Transverse colon (tissue), 4 donors: ENCODE measurements around the gene TROAP. TPM values are rescaled to one million over a fixed set of nuclear protein-coding genes. Genes with fewer than 3 reads are reported as not detected.

Experiments used
- DNase-seq: peaks from one replicate; pipeline ENCODE4 v3.0.0-alpha.2; 2019
- H3K27ac ChIP-seq, 4 donors: fragments of 200-600 bp; sonication (generic); 2 replicates each; pipeline ENCODE4 v1.5.1; 2016 to 2018; ENCODE audit warnings: inconsistent platforms in 4 of 4
- H3K27me3 ChIP-seq: fragments of 200-600 bp; sonication (generic); 2 replicates; pipeline ENCODE4 v1.5.1; 2017; ENCODE audit warnings: inconsistent platforms
- H3K36me3 ChIP-seq, 4 donors: fragments of 200-600 bp; sonication (generic); 2 replicates each; pipeline ENCODE4 v1.5.1; 2017 to 2019; ENCODE audit warnings: inconsistent platforms in 4 of 4
- H3K4me1 ChIP-seq, 4 donors: fragments of 200-600 bp; sonication (generic); 2 replicates each; pipeline ENCODE4 v1.5.1; 2017 to 2020; ENCODE audit warnings: inconsistent platforms in 4 of 4
- H3K4me3 ChIP-seq, 4 donors: fragments of 200-600 bp; sonication (generic); 1 replicate in 1 of 4; 2 replicates in 3 of 4; pipeline versions ENCODE4 v1.5.1 to v1.6.1; 2017 to 2019; ENCODE audit warnings: inconsistent platforms in 4 of 4
- H3K9me3 ChIP-seq, 2 donors: fragments of 200-600 bp; sonication (generic); 2 replicates each; pipeline ENCODE4 v1.5.1; 2017 to 2019; ENCODE audit warnings: inconsistent platforms in 2 of 2
- EP300 ChIP-seq: sonication (generic); formaldehyde crosslinking; IDR thresholded peaks from one replicate; pipeline ENCODE4 v1.6.1; 2017; ENCODE audit warnings: antibody characterized with exemption, low read depth
- POLR2A ChIP-seq: fragments of 450-650 bp; IDR thresholded peaks from one replicate; pipeline ENCODE4 v1.6.1; 2016; ENCODE audit warnings: antibody characterized with exemption, mild to moderate bottlenecking, moderate library complexity
- POLR2AphosphoS5 ChIP-seq, 3 donors: sonication (generic); formaldehyde crosslinking; IDR thresholded peaks; one replicate each; pipeline ENCODE4 v1.6.1; 2016; ENCODE audit warnings: antibody characterized with exemption in 3 of 3
- WGBS, 2 donors: methylation state at CpG; one replicate each; pipeline ENCODE4 v1.1.5; 2018; ENCODE audit warnings: low coverage in 1 of 2; 5-methylcytosine and 5-hydroxymethylcytosine counted together
- in situ Hi-C, 4 donors: fragments of 200-750 bp; cut with MboI; loops; one replicate each; pipeline versions ENCODE4 v1.15.0 to v1.15.1; 2017; ENCODE audit warnings: low sequenced_read_pairs in 3 of 4, low pct_ligation_motif_present in 1 of 4, low pct_unique_long_range_greater_than_20kb in 1 of 4
- intact Hi-C: fragments of 100-400 bp; cut with DNase I; formaldehyde crosslinking; loops from one replicate; pipeline ENCODE4 v1.15.1; 2023; ENCODE audit warnings: low total_unique reads
- total RNA-seq, 4 donors: library from RNA; depleted of rRNA; stranded (reverse); fragments of >200 nt; gene quantifications; one replicate each; pipeline ENCODE4 v1.1.0, GENCODE V29; 2016
- TF ChIP-seq, protein P1 (sequence below), 5 experiments: fragments of 200-600 bp in 3 of 5; fragments of 450-650 bp in 2 of 5; sonication (generic) in 3 of 5; IDR thresholded peaks; 1 replicate in 2 of 5; 2 replicates in 3 of 5; pipeline ENCODE4 v1.5.1; 2016 to 2017; ENCODE audit warnings: antibody characterized with exemption in 5 of 5, inconsistent platforms in 3 of 5, mild to moderate bottlenecking in 2 of 5, moderate library complexity in 1 of 5

Gene TROAP
- total RNA-seq, 4 donors from 2014 or later = 1.1 to 100 (median 2.7) TPM

DNA sequence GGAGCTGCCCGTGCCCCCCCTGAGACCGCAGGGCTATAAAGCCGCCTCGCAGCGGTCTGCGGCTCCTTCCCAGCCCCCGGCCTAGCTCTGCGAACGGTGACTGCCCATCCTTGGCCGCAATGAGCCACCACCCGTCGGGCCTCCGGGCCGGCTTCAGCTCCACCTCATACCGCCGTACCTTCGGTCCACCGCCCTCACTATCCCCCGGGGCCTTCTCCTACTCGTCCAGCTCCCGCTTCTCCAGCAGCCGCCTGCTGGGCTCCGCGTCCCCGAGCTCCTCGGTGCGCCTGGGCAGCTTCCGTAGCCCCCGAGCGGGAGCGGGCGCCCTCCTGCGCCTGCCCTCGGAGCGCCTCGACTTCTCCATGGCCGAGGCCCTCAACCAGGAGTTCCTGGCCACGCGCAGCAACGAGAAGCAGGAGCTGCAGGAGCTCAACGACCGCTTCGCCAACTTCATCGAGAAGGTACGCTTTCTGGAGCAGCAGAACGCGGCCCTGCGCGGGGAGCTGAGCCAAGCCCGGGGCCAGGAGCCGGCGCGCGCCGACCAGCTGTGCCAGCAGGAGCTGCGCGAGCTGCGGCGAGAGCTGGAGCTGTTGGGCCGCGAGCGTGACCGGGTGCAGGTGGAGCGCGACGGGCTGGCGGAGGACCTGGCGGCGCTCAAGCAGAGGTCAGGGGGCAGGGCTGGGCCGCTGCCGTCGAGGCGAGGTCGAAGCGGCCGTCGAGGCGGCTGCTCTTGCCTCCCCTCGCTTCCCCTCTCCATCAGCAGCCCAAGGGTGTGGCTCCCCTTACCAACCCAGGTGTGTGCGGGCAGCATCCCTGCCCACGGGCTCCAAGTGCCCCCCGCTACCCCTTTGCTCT, 27.7 kb upstream of the TROAP start, which contains the start of gene PRPH:
TSS of gene PRPH (plus strand) at position 66 of the 855 bp plus-strand sequence. CDS start at position 120, 54 bp downstream.
- DNase-seq = no peak
- Histone ChIP-seq H3K27me3 (peaks cover 66% of the 10 kb centered on the region), H3K27ac (no peak within 1 kb of the TSS), H3K4me1 (peaks cover 12 to 33% (median 28%) of the 10 kb centered on the region in 4 donors), H3K36me3 (no peaks in the 10 kb centered on the region), H3K9me3 (no peaks in the 10 kb centered on the region), H3K4me3 (peak within 1 kb of the TSS in 2 of 4 donors; percentile 7 to 8)
- WGBS, 2 donors = 9% methylated on average over 65 of the region's 82 CpGs; no CpG with 5 or more reads in 1 of the 2 donors
- intact Hi-C loops = no loop called here
- in situ Hi-C loops = no loop called here
- TF ChIP-seq, protein P1, sequence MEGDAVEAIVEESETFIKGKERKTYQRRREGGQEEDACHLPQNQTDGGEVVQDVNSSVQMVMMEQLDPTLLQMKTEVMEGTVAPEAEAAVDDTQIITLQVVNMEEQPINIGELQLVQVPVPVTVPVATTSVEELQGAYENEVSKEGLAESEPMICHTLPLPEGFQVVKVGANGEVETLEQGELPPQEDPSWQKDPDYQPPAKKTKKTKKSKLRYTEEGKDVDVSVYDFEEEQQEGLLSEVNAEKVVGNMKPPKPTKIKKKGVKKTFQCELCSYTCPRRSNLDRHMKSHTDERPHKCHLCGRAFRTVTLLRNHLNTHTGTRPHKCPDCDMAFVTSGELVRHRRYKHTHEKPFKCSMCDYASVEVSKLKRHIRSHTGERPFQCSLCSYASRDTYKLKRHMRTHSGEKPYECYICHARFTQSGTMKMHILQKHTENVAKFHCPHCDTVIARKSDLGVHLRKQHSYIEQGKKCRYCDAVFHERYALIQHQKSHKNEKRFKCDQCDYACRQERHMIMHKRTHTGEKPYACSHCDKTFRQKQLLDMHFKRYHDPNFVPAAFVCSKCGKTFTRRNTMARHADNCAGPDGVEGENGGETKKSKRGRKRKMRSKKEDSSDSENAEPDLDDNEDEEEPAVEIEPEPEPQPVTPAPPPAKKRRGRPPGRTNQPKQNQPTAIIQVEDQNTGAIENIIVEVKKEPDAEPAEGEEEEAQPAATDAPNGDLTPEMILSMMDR (IDR thresholded peaks at IDR 0.05) = no peak
- TF ChIP-seq EP300 (no peak), POLR2A (no peak), POLR2AphosphoS5 (IDR thresholded peaks at IDR 0.05) (no peak)

DNA sequence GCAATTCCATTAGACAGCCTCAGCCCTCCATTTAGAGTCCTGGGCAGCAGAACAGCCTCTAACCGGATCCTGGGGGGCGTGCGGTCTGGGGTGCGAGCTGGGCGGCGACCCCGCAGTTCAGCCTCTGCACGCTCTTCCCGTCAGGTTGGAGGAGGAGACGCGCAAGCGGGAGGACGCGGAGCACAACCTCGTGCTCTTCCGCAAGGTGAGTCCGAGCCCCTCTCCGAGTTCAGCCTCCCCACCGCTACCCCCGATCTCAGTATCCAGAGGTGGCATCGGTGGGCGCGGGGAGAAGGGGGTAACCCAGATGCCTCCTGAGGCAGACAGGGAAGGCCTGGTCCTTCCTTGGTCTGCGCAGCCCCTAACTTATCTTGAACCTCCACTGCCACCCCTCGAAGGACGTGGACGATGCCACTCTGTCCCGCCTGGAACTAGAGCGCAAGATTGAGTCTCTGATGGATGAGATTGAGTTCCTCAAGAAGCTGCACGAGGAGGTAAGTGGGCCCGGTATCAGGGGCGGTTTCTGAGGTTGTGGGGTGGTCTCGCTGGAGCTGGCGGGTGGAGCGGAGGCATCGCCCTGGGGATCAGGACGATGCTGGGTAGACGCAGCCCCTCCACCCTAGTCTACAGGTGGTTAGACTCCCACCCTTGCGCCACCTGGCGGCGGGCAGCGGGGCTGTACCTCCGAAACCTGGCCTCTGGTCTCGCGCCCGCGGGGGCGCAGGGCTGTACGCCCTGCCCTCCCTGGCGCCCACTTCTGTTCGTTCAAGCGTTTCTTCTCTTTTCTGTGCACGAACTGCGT, 26.8 kb upstream of the TROAP start:
- Histone ChIP-seq H3K27ac (no peak overlapping the region), H3K27me3 (peaks cover 72% of the 10 kb centered on the region), H3K4me1 (peaks cover 12 to 33% (median 28%) of the 10 kb centered on the region in 4 donors), H3K36me3 (no peaks in the 10 kb centered on the region), H3K4me3 (peak overlapping the region in 1 of 4 donors; percentile 27), H3K9me3 (no peaks in the 10 kb centered on the region)
- in situ Hi-C loops (no loop called here), intact Hi-C loops (no loop called here)
- TF ChIP-seq, protein P1 (IDR thresholded peaks at IDR 0.05) = peak; percentile 66 to 82 (median 78)
- TF ChIP-seq POLR2AphosphoS5 (IDR thresholded peaks at IDR 0.05) = no peak
- 20 to 34% methylated on average over 3 to 52 of the region's 54 CpGs for WGBS, 2 donors
- DNase-seq = peak; percentile 66

DNA sequence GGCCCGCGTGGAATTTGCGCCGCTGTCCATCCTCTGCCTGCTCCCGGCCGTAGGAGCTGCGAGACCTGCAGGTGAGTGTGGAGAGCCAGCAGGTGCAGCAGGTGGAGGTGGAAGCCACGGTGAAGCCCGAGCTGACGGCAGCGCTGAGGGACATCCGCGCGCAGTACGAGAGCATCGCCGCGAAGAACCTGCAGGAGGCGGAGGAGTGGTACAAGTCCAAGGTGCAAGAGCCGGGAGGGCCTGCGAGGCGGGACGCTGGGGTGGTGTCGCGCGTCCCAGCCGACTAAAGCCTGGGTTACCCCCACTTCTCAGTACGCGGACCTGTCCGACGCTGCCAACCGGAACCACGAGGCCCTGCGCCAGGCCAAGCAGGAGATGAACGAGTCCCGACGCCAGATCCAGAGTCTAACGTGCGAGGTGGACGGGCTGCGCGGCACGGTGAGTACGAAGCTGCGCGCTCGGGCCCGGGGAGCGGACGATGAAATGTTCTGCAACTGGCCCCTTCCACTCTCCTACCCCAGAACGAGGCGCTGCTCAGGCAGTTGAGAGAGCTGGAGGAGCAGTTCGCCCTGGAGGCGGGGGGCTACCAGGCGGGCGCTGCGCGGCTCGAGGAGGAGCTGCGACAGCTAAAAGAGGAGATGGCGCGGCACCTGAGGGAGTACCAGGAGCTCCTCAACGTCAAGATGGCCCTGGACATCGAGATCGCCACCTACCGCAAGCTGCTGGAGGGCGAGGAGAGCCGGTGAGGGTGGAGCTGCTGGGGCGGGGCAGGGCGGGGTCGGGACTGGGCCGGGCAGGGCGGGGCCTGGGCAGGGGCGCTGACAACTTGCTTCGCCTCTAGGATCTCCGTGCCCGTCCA, 26.0 kb upstream of the TROAP start:
- in situ Hi-C loops = no loop called here
- peaks cover 12 to 33% (median 28%) of the 10 kb centered on the region in 4 donors for H3K4me1 ChIP-seq
- H3K9me3 ChIP-seq = no peaks in the 10 kb centered on the region
- no peak overlapping the region for H3K27ac ChIP-seq
- 0 to 1% methylated on average over 2 to 59 of the region's 77 CpGs for WGBS, 2 donors
- peak; percentile 63 for DNase-seq
- TF ChIP-seq EP300 = no peak
- TF ChIP-seq, protein P1 (IDR thresholded peaks at IDR 0.05) = peak in 4 of 5 experiments; percentile 6 to 42 (median 20)
- H3K36me3 ChIP-seq = no peaks in the 10 kb centered on the region
- intact Hi-C loops = no loop called here
- H3K27me3 ChIP-seq = peaks cover 79% of the 10 kb centered on the region
- peak overlapping the region in 2 of 4 donors; percentile 18 to 27 for H3K4me3 ChIP-seq
